Uterus (tissue), 4 donors: ENCODE data around the gene PRIMA1. TPM values are rescaled to one million over a fixed set of nuclear protein-coding genes. Genes with fewer than 3 reads are reported as not detected.

Experiments used
- DNase-seq, 2 donors: peaks; one replicate each; pipeline ENCODE4 v3.0.0-alpha.2; 2019 to 2020
- H3K27ac ChIP-seq, 2 donors: fragments of 200-600 bp; sonication (generic); 1 replicate in 1 of 2; 2 replicates in 1 of 2; pipeline ENCODE4 v1.5.1; 2016 to 2018
- H3K27me3 ChIP-seq, 2 donors: fragments of 200-600 bp; sonication (generic); one replicate each; pipeline ENCODE4 v1.5.1; 2018 to 2019; ENCODE audit warnings: control low read depth in 1 of 2
- H3K36me3 ChIP-seq, 2 donors: fragments of 200-600 bp; sonication (generic); one replicate each; pipeline ENCODE4 v1.5.1; 2019; ENCODE audit warnings: control low read depth in 1 of 2
- H3K4me1 ChIP-seq, 2 donors: fragments of 200-600 bp; sonication (generic); one replicate each; pipeline ENCODE4 v1.5.1; 2018 to 2019; ENCODE audit warnings: control low read depth in 1 of 2
- H3K4me3 ChIP-seq, 2 donors: fragments of 200-600 bp; sonication (generic); 1 replicate in 1 of 2; 2 replicates in 1 of 2; pipeline ENCODE4 v1.5.1; 2018 to 2019; ENCODE audit warnings: mild to moderate bottlenecking in 1 of 2
- H3K9me3 ChIP-seq, 2 donors: fragments of 200-600 bp; sonication (generic); one replicate each; pipeline ENCODE4 v1.5.1; 2019; ENCODE audit warnings: control low read depth in 1 of 2
- CTCF ChIP-seq, 4 experiments: fragments of 200-600 bp in 2 of 4; fragments of 450-650 bp in 2 of 4; sonication (generic) in 2 of 4; IDR thresholded peaks; one replicate each; pipeline ENCODE4 v1.5.1; 2016 to 2019; ENCODE audit warnings: antibody characterized with exemption in 4 of 4, mild to moderate bottlenecking in 2 of 4, moderate library complexity in 1 of 4
- POLR2A ChIP-seq, 2 donors: fragments of 450-650 bp; IDR thresholded peaks; one replicate each; pipeline ENCODE4 v1.6.1; 2016; ENCODE audit warnings: antibody characterized with exemption in 2 of 2, mild to moderate bottlenecking in 1 of 2, moderate library complexity in 1 of 2
- intact Hi-C: fragments of 100-400 bp; cut with DNase I; formaldehyde crosslinking; loops from one replicate; pipeline ENCODE4 v1.15.1; 2023; ENCODE audit warnings: low total_unique reads
- total RNA-seq, 4 donors: library from RNA; depleted of rRNA in 3 of 4; stranded (reverse); fragments of >200 nt in 3 of 4; gene quantifications; one replicate each; pipeline versions ENCODE4 v1.1.0 to v1.2.4, GENCODE V29; 2014 to 2023
- donor health status: DM: yes; HTN: yes; CAD: no.

PRIMA1 gene
- 10 to 100 TPM in 1 of 4 donors, 1 to 10 TPM in 2, under 1 TPM in 1; 0.48 to 24.5 (median 3.8) TPM for total RNA-seq

GRCh38 chr14:93788293-93788542 lies at the start of gene PRIMA1:
PRIMA1 (minus strand) TSS chr14:93788485; CDS start chr14:93787718, 767 bp downstream.
- Histone ChIP-seq H3K4me3 (peak within 1 kb of the TSS; percentile 57 to 61), H3K4me1 (peaks cover 14 to 15% of the 10 kb centered on the region in 2 donors), H3K27ac (peak within 1 kb of the TSS; percentile 87 to 97), H3K9me3 (no peaks in the 10 kb centered on the region), H3K36me3 (no peaks in the 10 kb centered on the region), H3K27me3 (no peaks in the 10 kb centered on the region)
- intact Hi-C loops: loop anchor here (10.0 kb wide), 1 partner anchor 133 kb away; no protein-coding TSS in a partner anchor
- peak in 1 of 2 donors; percentile 39 for DNase-seq
- TF ChIP-seq POLR2A (IDR thresholded peaks at IDR 0.05) (no peak), CTCF (IDR thresholded peaks at IDR 0.05) (no peak)

GRCh38 chr14:93834699-93835371 lies 46.5 kb upstream of the PRIMA1 start:
- intact Hi-C loops: no loop called here

GRCh38 chr14:93832665-93833064 lies 44.4 kb upstream of the PRIMA1 start:
- H3K4me1 ChIP-seq: no peaks in the 10 kb centered on the region
- H3K9me3 ChIP-seq: no peaks in the 10 kb centered on the region
- intact Hi-C loops: no loop called here
- peak in 1 of 2 donors; percentile 23 for DNase-seq
- no peak overlapping the region for H3K27ac ChIP-seq
- TF ChIP-seq POLR2A (IDR thresholded peaks at IDR 0.05) (no peak), CTCF (IDR thresholded peaks at IDR 0.05) (no peak)
- no peaks in the 10 kb centered on the region for H3K36me3 ChIP-seq
- H3K4me3 ChIP-seq: no peak overlapping the region
- no peaks in the 10 kb centered on the region for H3K27me3 ChIP-seq

More at GRCh38 chr14:93834699-93835371, 46.5 kb upstream of the PRIMA1 start:
- Histone ChIP-seq H3K27ac (no peak overlapping the region), H3K27me3 (no peaks in the 10 kb centered on the region), H3K36me3 (no peaks in the 10 kb centered on the region), H3K4me3 (no peak overlapping the region), H3K4me1 (no peaks in the 10 kb centered on the region), H3K9me3 (no peaks in the 10 kb centered on the region)
- TF ChIP-seq POLR2A (IDR thresholded peaks at IDR 0.05): no peak
- no peak for TF ChIP-seq CTCF (IDR thresholded peaks at IDR 0.05)
- DNase-seq: no peak

GRCh38 chr14:93832081-93832480 lies 43.8 kb upstream of the PRIMA1 start:
- TF ChIP-seq CTCF (IDR thresholded peaks at IDR 0.05): no peak
- no peak for TF ChIP-seq POLR2A (IDR thresholded peaks at IDR 0.05)
- Histone ChIP-seq H3K4me3 (no peak overlapping the region), H3K4me1 (no peaks in the 10 kb centered on the region), H3K27me3 (no peaks in the 10 kb centered on the region), H3K9me3 (no peaks in the 10 kb centered on the region), H3K36me3 (no peaks in the 10 kb centered on the region), H3K27ac (no peak overlapping the region)
- intact Hi-C loops: no loop called here
- DNase-seq: no peak

- H3K9me3 ChIP-seq: no peaks in the 10 kb centered on the region
- TF ChIP-seq CTCF (IDR thresholded peaks at IDR 0.05) (no peak), POLR2A (IDR thresholded peaks at IDR 0.05) (no peak)
- no peaks in the 10 kb centered on the region for H3K4me1 ChIP-seq
- H3K27me3 ChIP-seq: no peaks in the 10 kb centered on the region
- intact Hi-C loops: no loop called here
- no peak for DNase-seq
- H3K36me3 ChIP-seq: no peaks in the 10 kb centered on the region
- no peak overlapping the region for H3K4me3 ChIP-seq
- no peak overlapping the region for H3K27ac ChIP-seq
These were observed 42.6 kb upstream of the PRIMA1 start for GRCh38 chr14:93830753-93831461.
